GM23248 (cell line): Measurements from ENCODE around the gene E2F1. TPM values are rescaled to one million over a fixed set of nuclear protein-coding genes. Genes with fewer than 3 reads are reported as not detected.

Experiments used
- DNase-seq: peaks from one replicate; pipeline ENCODE4 v3.0.0-alpha.2; 2015
- H2AFZ ChIP-seq: fragments of 200-600 bp; sonication (generic); 2 replicates; pipeline ENCODE4 v1.6.1; 2016; ENCODE audit warnings: antibody characterized with exemption
- H3F3A ChIP-seq: fragments of 200-600 bp; sonication (generic); 2 replicates; pipeline ENCODE4 v1.6.1; 2016; ENCODE audit warnings: mild to moderate bottlenecking, antibody characterized with exemption, mixed run types; ENCODE audit not compliant: insufficient read depth
- H3K27ac ChIP-seq: fragments of 200-600 bp; sonication (generic); 2 replicates; pipeline ENCODE4 v1.5.1; 2016; ENCODE audit warnings: mild to moderate bottlenecking
- H3K27me3 ChIP-seq: fragments of 200-600 bp; sonication (generic); replicated peaks from 2 replicates; pipeline ENCODE4 v1.6.1; 2016; ENCODE audit warnings: mild to moderate bottlenecking; ENCODE audit not compliant: insufficient read depth
- H3K36me3 ChIP-seq: fragments of 200-600 bp; sonication (generic); 2 replicates; pipeline ENCODE4 v1.6.1; 2016; ENCODE audit warnings: low read depth, mild to moderate bottlenecking
- H3K4me1 ChIP-seq: fragments of 200-600 bp; sonication (generic); 2 replicates; pipeline ENCODE4 v1.6.1; 2016; ENCODE audit warnings: mild to moderate bottlenecking; ENCODE audit not compliant: insufficient read depth
- H3K4me2 ChIP-seq: fragments of 200-600 bp; sonication (generic); one replicate; pipeline ENCODE4 v1.6.1; 2016; ENCODE audit warnings: mild to moderate bottlenecking; ENCODE audit not compliant: unreplicated experiment
- H3K4me3 ChIP-seq: fragments of 200-600 bp; sonication (generic); 2 replicates; pipeline ENCODE4 v1.5.1; 2016; ENCODE audit warnings: mild to moderate bottlenecking
- H3K79me2 ChIP-seq: fragments of 200-600 bp; sonication (generic); 2 replicates; pipeline ENCODE4 v1.6.1; 2016; ENCODE audit warnings: mild to moderate bottlenecking; ENCODE audit not compliant: insufficient read depth
- H3K9ac ChIP-seq: fragments of 200-600 bp; sonication (generic); 2 replicates; pipeline ENCODE4 v1.6.1; 2016; ENCODE audit warnings: mild to moderate bottlenecking
- H3K9me2 ChIP-seq: fragments of 200-600 bp; sonication (generic); 2 replicates; pipeline ENCODE4 v1.6.1; 2016; ENCODE audit warnings: mixed run types, mild to moderate bottlenecking, moderate library complexity; ENCODE audit not compliant: insufficient read depth
- H3K9me3 ChIP-seq: fragments of 200-600 bp; sonication (generic); one replicate; pipeline ENCODE4 v1.6.1; 2017; ENCODE audit warnings: low read depth
- H4K20me1 ChIP-seq: fragments of 200-600 bp; sonication (generic); 2 replicates; pipeline ENCODE4 v1.6.0; 2016; ENCODE audit not compliant: insufficient read depth
- EZH2 ChIP-seq: fragments of 200-600 bp; sonication (generic); IDR thresholded peaks from 2 replicates; pipeline ENCODE4 v1.6.1; 2018; ENCODE audit warnings: antibody characterized with exemption, mild to moderate bottlenecking; ENCODE audit not compliant: insufficient read depth, poor library complexity, severe bottlenecking
- EZH2phosphoT487 ChIP-seq: fragments of 200-600 bp; sonication (generic); IDR thresholded peaks from 2 replicates; pipeline ENCODE4 v1.6.1; 2018; ENCODE audit warnings: antibody characterized with exemption, moderate library complexity, mild to moderate bottlenecking, low read depth; ENCODE audit not compliant: insufficient read depth
- WGBS, 2 experiments: methylation state at CpG; one replicate each; pipeline ENCODE4 v1.1.6; 2015 to 2017; ENCODE audit warnings: low lambda C conversion rate in 2 of 2, low coverage in 1 of 2; ENCODE audit errors: missing lambda C conversion rate in 2 of 2; 5-methylcytosine and 5-hydroxymethylcytosine counted together
- in situ Hi-C: fragments of 300-500 bp; cut with MboI; formaldehyde crosslinking; loops from 2 replicates; pipeline ENCODE4 v1.15.0; 2020
- polyA plus RNA-seq: library from polyadenylated mRNA; unstranded; fragments of >200 nt; fragmentation: Nextera tagmentation; extraction: Ambion mirVana; gene quantifications from 2 replicates; pipeline ENCODE4 v1.2.1, GENCODE V29; 2016
- total RNA-seq: library from RNA; depleted of rRNA; stranded (reverse); fragments of >200 nt; shearing (Covaris generic); gene quantifications from 2 replicates; pipeline ENCODE4 v1.2.3, GENCODE V29; 2014

E2F1 gene
- total and polyA plus RNA-seq, 2 experiments from 2014 or later, result 4.9 to 12.9 TPM

DNA sequence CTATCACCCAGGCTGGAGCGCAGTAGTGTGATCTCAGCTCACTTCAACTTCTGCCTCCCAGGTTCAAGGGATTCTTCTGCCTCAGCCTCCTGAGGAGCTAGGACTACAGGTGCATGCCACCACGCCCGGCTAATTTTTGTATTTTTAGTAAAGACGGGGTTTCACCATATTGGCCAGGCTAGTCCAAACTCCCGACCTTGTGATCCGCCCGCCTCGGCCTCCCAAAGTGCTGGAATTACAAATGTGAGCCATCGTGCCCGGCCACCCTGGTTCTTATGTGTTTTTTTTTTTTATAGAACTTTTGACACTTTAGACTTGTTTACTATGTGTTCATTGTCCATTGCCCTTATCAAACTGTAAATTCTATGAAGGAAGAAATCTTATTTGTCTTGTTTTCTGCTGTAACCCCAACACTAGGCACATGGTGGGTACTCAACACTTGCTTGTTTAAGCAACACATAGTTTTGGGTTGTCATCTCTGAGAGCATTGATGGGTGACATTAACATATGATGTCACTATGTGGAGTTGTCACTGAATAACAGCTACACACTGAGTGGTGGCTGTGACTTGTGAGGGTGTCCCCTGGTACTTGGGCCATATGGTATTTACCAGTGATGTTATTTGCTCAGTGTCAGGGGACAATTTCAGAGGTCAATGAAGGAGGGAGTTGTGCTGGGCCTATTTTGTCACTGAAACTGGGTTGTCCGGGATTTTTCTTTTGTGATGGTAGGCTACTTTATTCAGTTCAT lies 35.4 kb upstream of the E2F1 start:
- no peaks in the 10 kb centered on the region for H4K20me1 ChIP-seq
- no peak overlapping the region for H2AFZ ChIP-seq
- DNase-seq, result no peak
- H3K79me2 ChIP-seq, result 0 out of 2 replicates have a peak, but pooled peaks cover 8% of the 10 kb centered on the region
- no peak overlapping the region for H3K9ac ChIP-seq
- no peaks in the 10 kb centered on the region for H3K27me3 ChIP-seq
- no peaks in the 10 kb centered on the region for H3K36me3 ChIP-seq
- H3K4me3 ChIP-seq, result no peak overlapping the region
- H3K9me3 ChIP-seq, result no peaks in the 10 kb centered on the region
- H3K4me2 ChIP-seq, result no peak overlapping the region
- no peaks in the 10 kb centered on the region for H3F3A ChIP-seq
- TF ChIP-seq EZH2 (no peak), EZH2phosphoT487 (no peak)
- H3K27ac ChIP-seq, result no peak overlapping the region
- H3K4me1 ChIP-seq, result no peaks in the 10 kb centered on the region
- in situ Hi-C loops, result no loop called here
- H3K9me2 ChIP-seq, result no peaks in the 10 kb centered on the region
- WGBS, 2 experiments, result 89 to 90% methylated on average over 11 of the region's 11 CpGs

- 0 out of 2 replicates have a peak, but pooled peaks cover 8% of the 10 kb centered on the region for H3K79me2 ChIP-seq
- H3K36me3 ChIP-seq, result no peaks in the 10 kb centered on the region
- H3K9me3 ChIP-seq, result no peaks in the 10 kb centered on the region
- H3K27ac ChIP-seq, result peak within 1 kb of the TSS; percentile 33
- no peaks in the 10 kb centered on the region for H3K4me1 ChIP-seq
- H3F3A ChIP-seq, result no peaks in the 10 kb centered on the region
- H3K9ac ChIP-seq, result peak within 1 kb of the TSS; percentile 76
- WGBS, 2 experiments, result 4% methylated on average over 45 to 46 of the region's 46 CpGs
- peak within 1 kb of the TSS; percentile 64 for H3K4me2 ChIP-seq
- H4K20me1 ChIP-seq, result no peaks in the 10 kb centered on the region
- in situ Hi-C loops, result no loop called here
- peak; percentile 98 for DNase-seq
- H3K27me3 ChIP-seq, result no peaks in the 10 kb centered on the region
- H3K9me2 ChIP-seq, result no peaks in the 10 kb centered on the region
- no peak for TF ChIP-seq EZH2
- H2AFZ ChIP-seq, result peak within 1 kb of the TSS; percentile 90
- H3K4me3 ChIP-seq, result peak within 1 kb of the TSS; percentile 81
Measured at GRCh38 chr20:33719989-33720709, 34.0 kb upstream of the E2F1 start, which contains the start of gene PXMP4. Gene PXMP4, minus strand, starts transcription at chr20:33720310. Its CDS starts 103 bp downstream, at chr20:33720207.

DNA sequence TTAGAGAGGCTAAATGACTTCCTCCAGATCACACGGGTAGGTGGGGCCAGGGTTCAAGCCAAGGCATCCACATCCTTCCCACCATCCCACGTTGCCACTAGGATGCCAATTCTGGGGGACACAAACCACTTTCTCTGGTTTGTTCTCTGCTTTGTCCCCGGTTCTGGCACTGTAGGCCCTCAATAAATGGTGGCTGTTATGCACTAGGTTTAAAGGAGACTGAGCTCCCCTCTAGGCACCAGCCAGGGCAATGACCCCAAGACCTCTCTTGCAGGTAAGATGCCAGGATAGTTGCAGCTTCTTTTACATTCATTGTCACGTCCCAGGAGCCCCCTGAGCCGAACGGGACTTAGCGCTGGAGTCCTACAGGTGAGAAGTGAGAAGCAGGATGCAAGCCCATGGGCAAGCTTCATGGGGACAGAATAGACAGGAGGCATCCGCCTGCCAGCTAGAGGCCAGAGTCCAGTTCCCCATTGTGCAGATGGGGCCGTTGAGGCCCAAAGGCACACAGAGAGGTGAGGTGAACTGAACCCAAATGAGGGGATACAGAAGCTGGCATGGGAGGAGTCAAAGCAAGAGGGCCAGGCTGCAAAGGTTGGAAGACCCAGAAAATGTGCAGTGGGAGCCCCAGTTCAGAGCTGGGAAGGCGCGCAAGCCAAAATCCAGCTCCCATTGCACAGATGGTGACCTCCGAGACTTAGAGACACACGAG lies 33.2 kb upstream of the E2F1 start:
- TF ChIP-seq EZH2, result no peak
- no peak for TF ChIP-seq EZH2phosphoT487
- no peaks in the 10 kb centered on the region for H4K20me1 ChIP-seq
- DNase-seq, result peak; percentile 26
- H3K79me2 ChIP-seq, result 0 out of 2 replicates have a peak, but pooled peaks cover 8% of the 10 kb centered on the region
- no peaks in the 10 kb centered on the region for H3K27me3 ChIP-seq
- peak overlapping the region; percentile 33; the same call in 1 of the 2 replicates for H3K27ac ChIP-seq
- H3K4me3 ChIP-seq, result peak overlapping the region; percentile 81
- no peaks in the 10 kb centered on the region for H3K9me3 ChIP-seq
- in situ Hi-C loops, result no loop called here
- no peaks in the 10 kb centered on the region for H3K4me1 ChIP-seq
- peak overlapping the region; percentile 90 for H2AFZ ChIP-seq
- peak overlapping the region; percentile 64 for H3K4me2 ChIP-seq
- no peaks in the 10 kb centered on the region for H3F3A ChIP-seq
- H3K9me2 ChIP-seq, result no peaks in the 10 kb centered on the region
- peak overlapping the region; percentile 76 for H3K9ac ChIP-seq
- 21 to 24% methylated on average over 13 of the region's 13 CpGs for WGBS, 2 experiments
- no peaks in the 10 kb centered on the region for H3K36me3 ChIP-seq

DNA sequence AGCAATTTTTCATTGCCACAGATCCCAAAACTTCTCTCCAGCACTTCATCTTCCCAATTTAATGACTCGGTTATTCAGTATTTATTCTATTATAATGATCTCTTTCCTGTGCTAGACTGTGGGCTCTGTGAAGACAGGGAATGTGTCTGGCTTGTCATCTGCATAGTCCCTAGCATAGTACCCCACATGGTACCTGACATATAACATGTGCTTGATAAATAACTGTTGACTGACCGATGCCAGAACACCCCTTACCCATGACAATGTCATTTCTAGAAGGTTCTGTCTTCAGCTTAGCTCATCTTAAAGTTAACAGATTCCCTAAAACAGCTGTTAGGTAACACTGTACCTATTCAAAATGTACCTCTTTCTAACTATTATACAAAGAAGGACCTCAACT lies 30.3 kb upstream of the E2F1 start:
- DNase-seq, result no peak
- Histone ChIP-seq H3K79me2 (0 out of 2 replicates have a peak, but pooled peaks cover 8% of the 10 kb centered on the region), H4K20me1 (no peaks in the 10 kb centered on the region), H3F3A (no peaks in the 10 kb centered on the region), H3K4me3 (no peak overlapping the region), H3K27me3 (no peaks in the 10 kb centered on the region), H3K36me3 (no peaks in the 10 kb centered on the region), H3K9ac (no peak overlapping the region), H3K4me1 (no peaks in the 10 kb centered on the region), H3K9me2 (no peaks in the 10 kb centered on the region), H3K27ac (no peak overlapping the region), H3K4me2 (no peak overlapping the region), H3K9me3 (no peaks in the 10 kb centered on the region), H2AFZ (no peak overlapping the region)
- no peak for TF ChIP-seq EZH2phosphoT487
- no peak for TF ChIP-seq EZH2
- WGBS, 2 experiments, result 93% methylated on average over 2 of the region's 2 CpGs
- in situ Hi-C loops, result no loop called here
